Renal pelvis (tissue), 12 donors: ENCODE measurements around the gene SLC25A40. TPM values are rescaled to one million over a fixed set of nuclear protein-coding genes. Genes with fewer than 3 reads are reported as not detected.
A peak's percentile ranks its signal among the peaks of the same experiment; 100 is the strongest.
"Not testable (repeated sequence)": the region's sequence is repeated elsewhere in the genome, so short reads cannot be mapped to it uniquely, and the experiment has no call there.

Experiments
- DNase-seq: peaks from one replicate; pipeline ENCODE4 v3.0.0-alpha.2; 2013
- long read RNA-seq, 16 experiments: transcript quantifications; one replicate each; lab custom pipeline, GENCODE V29; 2026
- polyA plus RNA-seq, 3 donors: library from polyadenylated mRNA; unstranded; fragments of 120-200 nt; gene quantifications; one replicate each; pipeline ENCODE4 v1.2.1, GENCODE V29; 2013; ENCODE audit not compliant: insufficient read length in 3 of 3

Gene SLC25A40
- 10 to 100 TPM; 29.6 to 42.3 (median 36.0) TPM for polyA plus RNA-seq
- long read RNA-seq, donor 1, full-length matches to known transcripts: 4 of 4 reads
- long read RNA-seq, donor 1, partial matches to known transcripts: 0 of 4 reads
- long read RNA-seq, donor 1, other reads (novel, unspliced or antisense): 0 of 4 reads
- long read RNA-seq, donor 2, full-length matches to known transcripts: 3 of 12 reads
- long read RNA-seq, donor 2, partial matches to known transcripts: 9 of 12 reads
- long read RNA-seq, donor 2, other reads (novel, unspliced or antisense): 0 of 12 reads
- long read RNA-seq, donor 3, full-length matches to known transcripts: 2 of 12 reads
- long read RNA-seq, donor 3, partial matches to known transcripts: 10 of 12 reads
- long read RNA-seq, donor 3, other reads (novel, unspliced or antisense): 0 of 12 reads
- long read RNA-seq, donor 4, full-length matches to known transcripts: 4 of 4 reads
- long read RNA-seq, donor 4, partial matches to known transcripts: 0 of 4 reads
- long read RNA-seq, donor 4, other reads (novel, unspliced or antisense): 0 of 4 reads
- long read RNA-seq, donor 5, full-length matches to known transcripts: 6 of 6 reads
- long read RNA-seq, donor 5, partial matches to known transcripts: 0 of 6 reads
- long read RNA-seq, donor 5, other reads (novel, unspliced or antisense): 0 of 6 reads
- long read RNA-seq, donor 6, full-length matches to known transcripts: 4 of 49 reads
- long read RNA-seq, donor 6, partial matches to known transcripts: 45 of 49 reads
- long read RNA-seq, donor 6, other reads (novel, unspliced or antisense): 0 of 49 reads
- long read RNA-seq, donor 7, full-length matches to known transcripts: 5 of 14 reads
- long read RNA-seq, donor 7, partial matches to known transcripts: 9 of 14 reads
- long read RNA-seq, donor 7, other reads (novel, unspliced or antisense): 0 of 14 reads
- long read RNA-seq, donor 8, full-length matches to known transcripts: 2 of 2 reads
- long read RNA-seq, donor 8, partial matches to known transcripts: 0 of 2 reads
- long read RNA-seq, donor 8, other reads (novel, unspliced or antisense): 0 of 2 reads
- long read RNA-seq, donor 9, full-length matches to known transcripts: 7 of 21 reads
- long read RNA-seq, donor 9, partial matches to known transcripts: 14 of 21 reads
- long read RNA-seq, donor 9, other reads (novel, unspliced or antisense): 0 of 21 reads
- long read RNA-seq, donor 10, full-length matches to known transcripts: 5 of 12 reads
- long read RNA-seq, donor 10, partial matches to known transcripts: 7 of 12 reads
- long read RNA-seq, donor 10, other reads (novel, unspliced or antisense): 0 of 12 reads
- long read RNA-seq, donor 11, full-length matches to known transcripts: 4 of 9 reads
- long read RNA-seq, donor 11, partial matches to known transcripts: 5 of 9 reads
- long read RNA-seq, donor 11, other reads (novel, unspliced or antisense): 0 of 9 reads
- long read RNA-seq, donor 12, full-length matches to known transcripts: 7 of 14 reads
- long read RNA-seq, donor 12, partial matches to known transcripts: 7 of 14 reads
- long read RNA-seq, donor 12, other reads (novel, unspliced or antisense): 0 of 14 reads
- long read RNA-seq, donor 13, full-length matches to known transcripts: 6 of 17 reads
- long read RNA-seq, donor 13, partial matches to known transcripts: 11 of 17 reads
- long read RNA-seq, donor 13, other reads (novel, unspliced or antisense): 0 of 17 reads
- long read RNA-seq, donor 14, full-length matches to known transcripts: 7 of 14 reads
- long read RNA-seq, donor 14, partial matches to known transcripts: 7 of 14 reads
- long read RNA-seq, donor 14, other reads (novel, unspliced or antisense): 0 of 14 reads
- long read RNA-seq, donor 15, full-length matches to known transcripts: 10 of 15 reads
- long read RNA-seq, donor 15, partial matches to known transcripts: 5 of 15 reads
- long read RNA-seq, donor 15, other reads (novel, unspliced or antisense): 0 of 15 reads
- long read RNA-seq, donor 16, full-length matches to known transcripts: 5 of 13 reads
- long read RNA-seq, donor 16, partial matches to known transcripts: 8 of 13 reads
- long read RNA-seq, donor 16, other reads (novel, unspliced or antisense): 0 of 13 reads

GRCh38 chr7:87876040-87876868, at the start of gene SLC25A40, which contains the start of gene DBF4:
Gene SLC25A40 (minus strand): TSS chr7:87876360. CDS start chr7:87858727, 17,633 bp downstream.
Gene DBF4 (plus strand): TSS chr7:87876493. CDS start chr7:87876733, 240 bp downstream.
- peak; percentile 92 for DNase-seq

- not testable (repeated sequence) for DNase-seq
Measured at GRCh38 chr7:87922759-87923395, 46.7 kb upstream of the SLC25A40 start.

- DNase-seq: no peak
Measured at GRCh38 chr7:87920578-87920977, 44.4 kb upstream of the SLC25A40 start.

GRCh38 chr7:87919875-87920274, 43.7 kb upstream of the SLC25A40 start:
- DNase-seq: no peak

- no peak for DNase-seq
Measured at GRCh38 chr7:87918740-87919139, 42.6 kb upstream of the SLC25A40 start.

GRCh38 chr7:87912121-87912520, 36.0 kb upstream of the SLC25A40 start:
- DNase-seq: no peak

- DNase-seq: not testable (repeated sequence)
Measured at GRCh38 chr7:87908814-87909213, 32.7 kb upstream of the SLC25A40 start.

GRCh38 chr7:87907136-87907906, 31.2 kb upstream of the SLC25A40 start:
- not testable (repeated sequence) for DNase-seq

GRCh38 chr7:87899255-87899654, 23.1 kb upstream of the SLC25A40 start:
- DNase-seq: no peak

GRCh38 chr7:87895363-87895762, 19.2 kb upstream of the SLC25A40 start:
- DNase-seq: no peak

GRCh38 chr7:87886875-87887274, 10.7 kb upstream of the SLC25A40 start:
- peak; percentile 36 for DNase-seq

- DNase-seq: no peak
Measured at GRCh38 chr7:87885018-87885417, 8.9 kb upstream of the SLC25A40 start.

- no peak for DNase-seq
Measured at GRCh38 chr7:87882151-87882937, 6.2 kb upstream of the SLC25A40 start.

GRCh38 chr7:87878208-87878735, 2.1 kb upstream of the SLC25A40 start:
- DNase-seq: no peak

GRCh38 chr7:87877366-87878040, 1.3 kb upstream of the SLC25A40 start:
- DNase-seq: no peak

- DNase-seq: peak; percentile 62
Measured at GRCh38 chr7:87876869-87877234, 692 bp upstream of the SLC25A40 start.
